ENCODE data around the gene CDYL.

- TF ChIP-seq CTCF (IDR thresholded peaks at IDR 0.05; ENCODE audit: insufficient read depth, low read length, poor library complexity, severe bottlenecking) (no peak), EZH2phosphoT487 (conservative IDR thresholded peaks at IDR 0.05; ENCODE audit: low read length) (no peak)
Measured at GRCh38 chr6:4909063-4909706, 133.0 kb downstream of the CDYL start.

Data from SU-DHL-6 (cell line).